ENCODE data around the gene ATRNL1.
"Not testable (repeated sequence)": the region's sequence is repeated elsewhere in the genome, so short reads cannot be mapped to it uniquely, and the experiment has no call there.

ATRNL1 gene

GRCh38 chr10:115173915-115174443 lies 80.8 kb downstream of the ATRNL1 start:
- in situ Hi-C loops (cut with MboI; ENCODE audit: low sequenced_read_pairs) = no loop called here

GRCh38 chr10:115207276-115207675 lies 114.1 kb downstream of the ATRNL1 start:
- in situ Hi-C loops (cut with MboI; ENCODE audit: low sequenced_read_pairs) = not testable (repeated sequence)

GRCh38 chr10:115209133-115209532 lies 116.0 kb downstream of the ATRNL1 start:
- in situ Hi-C loops (cut with MboI; ENCODE audit: low sequenced_read_pairs) = no loop called here

GRCh38 chr10:115214829-115215228 lies 121.7 kb downstream of the ATRNL1 start:
- in situ Hi-C loops (cut with MboI; ENCODE audit: low sequenced_read_pairs) = no loop called here

- in situ Hi-C loops (cut with MboI; ENCODE audit: low sequenced_read_pairs) = no loop called here
Measured at GRCh38 chr10:115219203-115219602, 126.0 kb downstream of the ATRNL1 start.

GRCh38 chr10:115222039-115222438 lies 128.9 kb downstream of the ATRNL1 start:
- in situ Hi-C loops (cut with MboI; ENCODE audit: low sequenced_read_pairs) = no loop called here

- in situ Hi-C loops (cut with MboI; ENCODE audit: low sequenced_read_pairs) = no loop called here
Measured at GRCh38 chr10:115239761-115240160, 146.6 kb downstream of the ATRNL1 start.

- in situ Hi-C loops (cut with MboI; ENCODE audit: low sequenced_read_pairs) = no loop called here
Measured at GRCh38 chr10:115250784-115251183, 157.6 kb downstream of the ATRNL1 start.

GRCh38 chr10:115253765-115254164 lies 160.6 kb downstream of the ATRNL1 start:
- in situ Hi-C loops (cut with MboI; ENCODE audit: low sequenced_read_pairs) = not testable (repeated sequence)

GRCh38 chr10:115272482-115272881 lies 179.3 kb downstream of the ATRNL1 start:
- in situ Hi-C loops (cut with MboI; ENCODE audit: low sequenced_read_pairs) = no loop called here

- in situ Hi-C loops (cut with MboI; ENCODE audit: low sequenced_read_pairs) = no loop called here
Measured at GRCh38 chr10:115278294-115278693, 185.1 kb downstream of the ATRNL1 start.

- in situ Hi-C loops (cut with MboI; ENCODE audit: low sequenced_read_pairs) = no loop called here
Measured at GRCh38 chr10:115295213-115295805, 202.1 kb downstream of the ATRNL1 start.

- in situ Hi-C loops (cut with MboI; ENCODE audit: low sequenced_read_pairs) = no loop called here
Measured at GRCh38 chr10:115300080-115300479, 206.9 kb downstream of the ATRNL1 start.

- in situ Hi-C loops (cut with MboI; ENCODE audit: low sequenced_read_pairs) = not testable (repeated sequence)
Measured at GRCh38 chr10:115319669-115320068, 226.5 kb downstream of the ATRNL1 start.

- in situ Hi-C loops (cut with MboI; ENCODE audit: low sequenced_read_pairs) = no loop called here
Measured at GRCh38 chr10:115321360-115321759, 228.2 kb downstream of the ATRNL1 start.

- in situ Hi-C loops (cut with MboI; ENCODE audit: low sequenced_read_pairs) = no loop called here
Measured at GRCh38 chr10:115328331-115328730, 235.2 kb downstream of the ATRNL1 start.

- in situ Hi-C loops (cut with MboI; ENCODE audit: low sequenced_read_pairs) = no loop called here
Measured at GRCh38 chr10:115335366-115335765, 242.2 kb downstream of the ATRNL1 start.

GRCh38 chr10:115355162-115355760 lies 262.1 kb downstream of the ATRNL1 start:
- in situ Hi-C loops (cut with MboI; ENCODE audit: low sequenced_read_pairs) = no loop called here

GRCh38 chr10:115367920-115368319 lies 274.8 kb downstream of the ATRNL1 start:
- in situ Hi-C loops (cut with MboI; ENCODE audit: low sequenced_read_pairs) = not testable (repeated sequence)

- in situ Hi-C loops (cut with MboI; ENCODE audit: low sequenced_read_pairs) = no loop called here
Measured at GRCh38 chr10:115379064-115379463, 285.9 kb downstream of the ATRNL1 start.

GRCh38 chr10:115384665-115385064 lies 291.5 kb downstream of the ATRNL1 start:
- in situ Hi-C loops (cut with MboI; ENCODE audit: low sequenced_read_pairs) = no loop called here

GRCh38 chr10:115390607-115391006 lies 297.4 kb downstream of the ATRNL1 start:
- in situ Hi-C loops (cut with MboI; ENCODE audit: low sequenced_read_pairs) = no loop called here

GRCh38 chr10:115398026-115398425 lies 304.9 kb downstream of the ATRNL1 start:
- in situ Hi-C loops (cut with MboI; ENCODE audit: low sequenced_read_pairs) = no loop called here
